GM11168 (cell line): ENCODE data around the gene HIVEP2.

Source experiments
- in situ Hi-C: fragments of 300-500 bp; cut with MboI; formaldehyde crosslinking; loops from one replicate; pipeline ENCODE4 v1.12.0; 2022; ENCODE audit warnings: low sequenced_read_pairs; ENCODE audit not compliant: unreplicated experiment

The HIVEP2 gene

DNA sequence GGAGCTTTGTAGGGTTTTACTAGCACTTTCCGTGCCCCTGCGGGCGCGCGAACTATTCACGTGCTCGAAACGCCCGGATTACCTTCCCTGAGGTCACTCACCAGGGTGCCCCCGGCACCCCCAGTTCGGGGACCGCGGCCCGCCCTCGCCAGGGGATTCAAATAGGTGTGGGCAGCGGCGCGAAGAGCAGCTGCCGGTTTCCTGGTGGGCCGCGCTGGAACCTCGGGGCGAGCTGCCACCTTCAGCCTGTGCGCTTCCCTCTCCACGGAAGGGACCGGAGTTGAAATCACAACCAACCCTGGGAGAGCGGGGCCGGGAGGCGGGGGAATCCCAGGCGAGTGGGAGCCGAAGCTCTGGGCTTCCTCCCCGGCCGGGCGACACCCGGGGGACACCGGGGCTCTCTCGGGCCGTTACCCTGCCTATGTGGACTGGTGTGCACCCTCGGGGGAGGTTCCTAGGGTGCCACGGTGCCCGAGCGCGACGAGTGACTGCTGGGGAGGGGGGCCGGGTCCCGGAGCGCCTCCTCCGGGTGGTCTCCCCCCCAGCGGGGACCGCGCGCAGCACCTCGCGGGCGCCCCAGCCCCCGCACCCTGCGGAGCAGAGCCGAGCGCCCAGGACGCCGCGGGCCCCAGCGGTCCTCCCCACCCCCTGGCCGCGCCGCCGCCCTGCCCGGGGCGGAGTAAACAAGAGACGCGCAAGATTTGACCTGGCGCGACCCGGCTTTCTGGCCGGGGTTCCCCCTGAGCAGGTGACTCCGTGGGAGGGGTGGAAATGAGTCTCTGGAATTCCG lies 2.1 kb upstream of the HIVEP2 start:
- in situ Hi-C loops: no loop called here

DNA sequence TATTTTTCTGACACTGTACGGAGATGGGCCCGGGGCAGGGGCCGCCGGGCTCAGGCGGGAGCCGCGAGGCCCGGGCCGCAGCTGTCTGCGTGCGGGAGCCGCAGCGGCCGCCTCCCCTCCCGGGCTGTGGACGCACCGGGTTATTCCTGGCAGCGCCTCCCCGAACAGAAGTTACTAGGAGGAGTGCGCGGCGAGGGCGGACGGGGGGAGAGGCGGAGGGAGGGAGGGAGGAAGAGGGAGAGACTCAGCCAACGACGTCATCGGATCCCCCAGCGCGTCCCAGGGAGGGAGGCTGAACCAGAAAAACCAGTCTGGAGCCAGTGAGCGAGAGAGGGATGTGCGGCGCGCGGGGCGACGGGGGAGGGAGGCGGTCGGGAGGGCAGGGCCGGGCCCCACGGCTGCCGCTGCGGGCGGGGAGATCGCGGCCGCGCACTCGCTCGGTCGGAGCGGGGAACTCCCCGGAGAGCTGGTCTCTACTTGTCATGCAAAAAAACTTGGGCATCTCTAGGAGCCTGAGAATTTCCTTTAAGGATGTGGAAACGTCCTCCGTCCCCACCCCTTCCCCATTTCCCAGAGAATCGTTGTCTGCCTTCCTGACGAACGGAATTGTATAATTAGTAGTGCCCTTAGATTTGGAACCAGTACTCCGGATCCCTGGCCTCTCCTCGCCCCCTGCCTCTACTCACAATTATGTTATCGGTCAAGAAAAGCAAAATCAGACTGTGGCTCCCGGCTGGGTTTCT lies 1.4 kb upstream of the HIVEP2 start:
- in situ Hi-C loops: no loop called here

DNA sequence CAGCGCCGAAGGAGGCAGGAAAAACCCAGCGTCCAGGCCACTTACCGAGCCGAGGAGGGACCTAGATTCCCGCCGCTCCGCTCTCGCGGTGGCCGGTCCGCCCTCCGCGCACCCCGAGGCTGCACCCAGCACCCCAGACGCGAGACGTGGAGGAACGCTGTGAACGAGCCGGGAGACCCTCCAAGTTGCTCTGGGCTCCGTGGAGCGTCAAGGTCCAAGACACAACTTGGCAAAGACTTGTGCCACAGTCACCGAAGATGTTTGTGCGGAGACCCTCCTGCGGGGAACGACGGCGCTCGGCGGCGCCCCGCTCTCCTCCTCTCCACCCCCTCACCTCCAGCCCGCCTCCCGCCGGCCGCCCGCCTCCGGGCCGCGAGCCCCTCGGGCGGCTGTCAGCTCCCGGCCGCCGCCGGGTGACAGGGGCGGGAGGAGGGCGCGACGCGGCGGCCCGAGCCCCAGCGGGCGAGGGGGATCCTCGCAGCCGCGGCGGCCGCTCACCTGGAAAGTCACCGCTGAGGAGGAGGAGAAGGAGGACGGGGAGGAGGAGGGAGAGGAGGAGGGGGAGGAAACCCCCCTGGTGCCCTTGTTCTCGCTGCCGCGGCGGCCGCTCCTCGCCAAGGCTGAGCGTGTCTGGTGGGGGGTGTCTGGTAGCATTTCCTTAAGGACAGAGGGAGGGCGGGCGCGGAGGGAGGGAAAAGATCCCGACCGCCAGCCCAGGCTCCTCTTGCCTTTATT lies 637 bp upstream of the HIVEP2 start:
- in situ Hi-C loops: no loop called here

DNA sequence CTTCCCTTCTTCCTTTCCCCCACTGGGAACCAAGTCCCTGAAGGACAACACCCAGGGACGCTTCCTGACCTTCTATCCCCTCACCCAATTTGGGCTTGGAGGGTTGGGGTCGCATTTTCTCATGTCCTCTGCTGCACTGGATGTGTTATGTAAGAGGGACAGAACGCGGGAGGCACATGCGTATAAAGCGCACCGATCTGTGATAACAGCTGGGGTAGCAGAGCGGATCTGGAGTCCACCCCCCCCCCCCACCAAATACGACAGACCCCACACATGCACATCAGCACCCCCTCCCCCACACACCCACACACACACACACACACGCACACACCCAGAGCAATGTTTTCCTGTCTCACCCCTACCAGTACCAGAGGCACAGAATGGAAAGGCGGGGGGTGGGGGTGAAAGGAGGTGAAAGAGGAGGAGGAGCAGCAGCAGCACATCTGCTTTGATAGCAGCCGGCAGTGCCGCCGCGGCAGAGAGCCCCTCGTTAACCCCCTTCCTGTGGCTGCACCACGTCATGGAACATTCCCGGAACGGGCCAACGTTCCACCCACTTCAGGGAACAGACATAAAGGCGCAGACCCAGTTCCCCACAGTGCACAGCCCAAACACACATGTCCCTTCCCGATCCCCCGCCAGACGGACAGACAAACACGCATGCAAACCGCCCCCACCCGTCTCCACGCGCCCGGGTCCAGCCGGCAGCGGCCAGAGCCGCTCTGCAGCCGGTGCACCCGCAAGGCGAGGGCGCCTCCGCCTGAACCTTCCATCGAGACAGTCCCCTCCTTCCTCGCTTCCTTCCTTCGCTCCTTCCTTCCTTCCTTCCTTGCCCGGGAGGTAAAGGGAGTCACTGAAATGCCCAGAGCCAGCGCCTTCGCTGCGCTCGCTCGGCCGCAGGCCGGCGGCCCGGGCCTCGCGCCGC lies 590 bp downstream of the HIVEP2 start:
- in situ Hi-C loops: no loop called here

DNA sequence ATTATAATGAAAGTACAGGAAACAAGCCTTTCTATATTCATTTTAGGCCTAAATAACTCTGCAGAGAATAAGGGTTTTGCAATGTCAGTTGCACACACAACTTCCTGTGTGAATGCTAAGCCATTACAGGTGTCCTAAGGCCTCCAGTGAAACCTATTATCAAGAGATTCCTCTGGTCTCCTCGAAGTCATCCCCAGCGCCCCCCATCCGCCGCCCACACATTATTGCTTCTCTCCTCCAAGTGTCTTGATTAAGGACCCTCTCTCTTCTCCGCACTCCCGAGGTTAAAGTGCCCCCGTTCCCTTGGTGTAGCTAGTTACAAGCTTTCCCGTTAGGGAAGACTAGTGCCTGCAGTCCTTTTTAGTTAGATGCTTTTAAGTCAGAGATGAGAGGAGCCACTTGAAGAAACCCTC lies 1.3 kb downstream of the HIVEP2 start:
- in situ Hi-C loops: no loop called here

DNA sequence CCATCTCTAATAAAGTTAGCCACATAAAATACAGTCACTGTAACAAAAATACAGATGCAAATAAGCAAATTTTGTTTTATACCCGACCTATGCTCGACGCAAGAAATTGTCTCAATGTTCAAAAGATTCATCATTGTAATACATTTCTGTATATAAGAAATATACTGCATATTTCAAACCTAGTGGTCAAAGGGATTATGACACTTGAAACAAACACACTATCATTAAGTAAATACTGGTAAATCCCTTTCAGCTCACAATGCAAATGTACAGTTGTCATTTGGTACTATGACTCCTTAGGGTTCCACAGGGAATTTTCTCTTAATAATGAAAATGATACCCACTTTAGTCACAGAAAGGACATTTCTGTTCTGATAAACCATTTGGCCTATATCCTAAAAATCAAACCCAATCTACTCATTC lies 2.2 kb downstream of the HIVEP2 start:
- in situ Hi-C loops: no loop called here

DNA sequence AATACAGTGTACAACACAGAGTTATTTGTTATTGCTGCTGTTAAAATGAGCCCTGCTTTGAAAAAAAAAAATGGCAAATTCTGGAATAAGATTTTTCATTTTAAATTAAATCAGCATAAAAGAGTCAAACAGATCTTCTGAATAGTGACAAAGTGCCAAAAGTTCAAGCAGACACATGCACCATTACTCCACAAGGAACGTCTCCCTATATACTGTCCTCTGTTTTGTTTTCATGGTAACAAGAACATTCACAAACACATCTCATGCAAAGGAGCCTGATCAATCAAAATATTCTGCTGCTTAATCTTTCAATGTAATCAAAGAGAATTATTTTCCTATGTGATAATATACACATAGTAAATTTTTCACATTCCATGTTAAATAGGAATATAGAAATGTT lies 2.7 kb downstream of the HIVEP2 start:
- in situ Hi-C loops: no loop called here

DNA sequence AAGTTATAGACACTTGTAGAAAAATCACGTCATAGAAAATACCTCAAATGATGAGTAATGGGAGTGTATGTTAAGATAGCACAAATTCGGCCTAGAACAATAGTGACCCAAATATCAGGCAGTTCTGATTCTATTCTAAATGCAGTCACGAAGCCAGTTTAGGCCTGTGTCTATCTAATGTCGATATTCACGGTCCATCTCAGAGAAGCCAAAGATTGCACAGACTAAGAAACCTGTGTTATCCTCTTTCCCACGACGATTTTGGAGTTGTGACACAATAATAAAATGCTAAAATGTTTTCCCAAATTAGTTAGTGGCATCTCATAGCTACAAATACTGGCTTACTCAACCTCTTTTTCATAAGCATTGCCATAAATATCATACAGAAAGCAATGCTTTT lies 4.0 kb downstream of the HIVEP2 start:
- in situ Hi-C loops: no loop called here

DNA sequence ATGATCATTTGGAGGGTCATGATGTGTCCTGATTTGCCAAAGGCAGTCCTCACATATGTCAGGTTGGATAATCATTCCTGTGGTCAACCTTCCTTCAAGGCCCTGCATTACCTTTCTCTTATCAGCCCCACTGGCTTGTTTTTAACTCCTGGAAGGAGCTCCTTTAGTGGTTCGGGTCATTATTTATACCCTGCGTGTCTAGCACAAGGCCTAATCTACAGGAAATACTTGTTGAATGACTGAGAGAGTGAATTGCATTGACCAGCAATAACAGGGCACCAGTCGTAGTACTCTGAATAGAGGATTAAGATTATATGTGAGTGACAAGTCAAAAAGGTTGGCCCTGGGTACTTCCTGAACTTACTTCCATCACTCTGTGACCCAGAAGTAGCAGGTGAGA lies 4.5 kb downstream of the HIVEP2 start:
- in situ Hi-C loops: no loop called here

DNA sequence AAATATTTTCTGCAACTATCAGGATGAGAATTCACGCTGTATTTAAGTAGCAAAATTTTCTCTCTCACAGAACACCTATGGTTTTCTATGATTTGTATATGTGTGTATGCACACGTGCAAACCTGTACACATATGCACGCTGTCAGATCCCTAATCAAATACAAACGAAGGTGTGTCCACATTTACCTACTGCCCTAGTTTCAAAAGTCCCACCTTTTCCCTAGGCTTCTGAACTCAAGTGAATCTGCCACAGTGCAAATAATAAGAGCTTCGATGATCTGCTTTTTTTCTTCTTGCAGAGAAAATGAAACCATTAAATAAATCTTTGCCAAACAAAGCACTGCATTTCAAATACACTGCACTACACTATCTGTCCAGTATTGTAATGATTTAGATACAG lies 6.5 kb downstream of the HIVEP2 start:
- in situ Hi-C loops: no loop called here

DNA sequence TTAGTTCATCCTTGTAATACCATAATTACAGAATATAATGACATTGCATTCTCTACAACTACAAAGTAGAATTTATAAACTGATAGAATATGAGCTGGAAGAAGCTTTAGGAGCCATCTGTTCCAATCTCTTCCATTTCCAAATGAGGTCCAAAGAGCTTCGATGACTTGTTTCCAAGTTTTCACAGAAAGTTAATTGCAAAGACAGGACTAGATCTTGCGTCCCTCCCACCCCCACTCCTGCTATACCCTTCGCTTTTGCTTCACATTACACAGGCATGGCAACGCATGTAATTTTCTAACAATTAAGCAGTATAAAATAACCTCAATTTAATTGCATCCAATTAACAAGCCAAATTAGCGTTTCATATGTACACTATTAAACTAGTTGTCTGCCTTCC lies 7.0 kb downstream of the HIVEP2 start:
- in situ Hi-C loops: no loop called here

DNA sequence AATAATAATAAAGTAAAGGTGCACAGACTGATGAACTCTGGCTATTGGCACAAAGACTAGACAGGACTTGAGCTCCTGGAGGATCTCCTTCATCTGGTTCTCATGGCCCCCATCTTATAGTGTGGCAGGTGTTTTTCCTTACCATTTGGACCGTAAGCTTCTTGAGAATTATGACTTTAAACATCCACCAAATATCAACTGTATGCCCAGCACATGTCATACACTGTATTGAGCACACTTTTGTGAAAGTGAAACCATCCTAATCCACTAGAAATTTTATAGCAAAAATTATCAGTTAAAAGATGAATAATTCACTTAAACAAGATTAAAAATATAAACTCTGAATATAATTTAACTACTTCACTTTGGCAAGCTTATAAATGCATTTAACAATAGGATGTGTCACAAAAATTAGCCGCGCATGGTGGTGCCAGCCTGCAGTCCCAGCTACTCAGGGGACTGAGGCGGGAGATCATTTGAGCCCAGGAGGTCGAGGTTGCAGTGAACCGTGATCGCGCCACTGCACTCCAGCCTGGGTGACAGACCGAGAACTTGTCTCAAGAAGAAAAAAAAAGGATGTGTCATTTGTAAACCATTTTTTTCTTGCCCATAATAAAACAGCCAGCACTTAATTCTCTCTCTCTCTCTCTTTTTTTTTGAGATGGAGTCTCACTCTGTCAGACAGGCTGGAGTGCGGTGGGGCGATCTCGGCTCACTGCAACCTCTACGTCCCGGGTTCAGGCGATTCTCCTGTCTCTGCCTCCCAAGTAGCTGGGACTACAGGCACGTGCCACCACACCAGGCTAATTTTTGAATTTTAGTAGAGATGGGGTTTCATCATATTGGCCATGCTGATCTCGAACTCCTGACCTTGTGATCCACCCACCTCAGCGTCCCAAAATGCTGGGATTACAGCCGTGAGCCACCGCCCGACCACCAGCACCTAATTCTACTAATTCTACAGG lies 9.1 kb downstream of the HIVEP2 start:
- in situ Hi-C loops: no loop called here

DNA sequence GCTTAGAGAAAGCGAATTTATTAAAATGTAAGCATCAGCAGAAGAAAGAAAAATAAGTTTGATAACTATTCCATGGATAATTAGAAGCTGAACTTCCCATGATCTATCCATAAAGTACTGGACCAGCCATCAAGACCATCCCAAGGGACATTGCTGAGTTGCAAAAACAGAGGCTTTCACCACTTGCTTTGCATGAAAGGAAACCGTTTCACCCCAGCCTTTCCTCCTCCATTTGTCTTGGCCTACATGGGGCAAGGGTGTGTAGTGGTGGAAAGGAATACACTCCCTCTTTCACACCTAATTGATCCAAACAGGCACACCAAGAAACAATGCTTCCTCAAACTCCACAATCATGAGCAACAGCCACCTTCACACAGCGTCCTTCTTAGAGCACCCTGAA lies 10.4 kb downstream of the HIVEP2 start:
- in situ Hi-C loops: no loop called here

DNA sequence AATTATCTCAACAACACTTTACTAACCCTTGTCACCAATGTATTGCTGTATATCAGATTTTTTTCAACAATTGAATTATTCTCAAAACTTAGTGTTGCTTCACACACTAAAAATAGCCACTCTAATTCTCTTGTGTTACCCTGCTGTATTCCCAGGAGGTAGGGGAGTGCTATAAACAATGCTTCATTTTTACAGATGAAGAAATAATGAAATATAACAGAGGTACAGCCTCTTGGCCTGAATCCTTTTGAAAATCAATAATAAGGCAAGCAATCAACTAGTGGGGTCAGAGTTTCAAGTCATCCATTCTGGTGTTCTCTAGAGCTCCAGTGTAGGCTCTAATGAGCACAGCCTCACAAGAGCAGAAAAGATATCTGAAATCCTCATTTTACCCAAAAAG lies 10.9 kb downstream of the HIVEP2 start:
- in situ Hi-C loops: no loop called here

DNA sequence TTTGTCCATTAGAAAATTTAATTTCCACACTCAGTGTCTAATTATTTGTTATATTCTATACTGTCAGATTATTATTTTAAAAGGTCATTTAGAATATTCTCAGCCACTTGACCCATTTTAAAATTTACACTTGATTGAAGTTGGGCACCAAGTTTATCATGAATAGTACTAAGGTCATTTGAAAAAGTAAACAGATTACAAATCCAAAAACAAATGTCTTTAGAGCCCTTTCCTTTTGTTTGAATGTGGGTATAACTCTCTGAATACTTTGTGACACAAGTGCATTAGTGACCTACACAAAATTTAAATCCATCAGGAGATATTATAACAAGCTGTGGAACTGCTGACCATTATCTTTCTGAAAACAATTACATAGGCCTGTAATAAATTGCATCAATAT lies 11.3 kb downstream of the HIVEP2 start:
- in situ Hi-C loops: no loop called here

DNA sequence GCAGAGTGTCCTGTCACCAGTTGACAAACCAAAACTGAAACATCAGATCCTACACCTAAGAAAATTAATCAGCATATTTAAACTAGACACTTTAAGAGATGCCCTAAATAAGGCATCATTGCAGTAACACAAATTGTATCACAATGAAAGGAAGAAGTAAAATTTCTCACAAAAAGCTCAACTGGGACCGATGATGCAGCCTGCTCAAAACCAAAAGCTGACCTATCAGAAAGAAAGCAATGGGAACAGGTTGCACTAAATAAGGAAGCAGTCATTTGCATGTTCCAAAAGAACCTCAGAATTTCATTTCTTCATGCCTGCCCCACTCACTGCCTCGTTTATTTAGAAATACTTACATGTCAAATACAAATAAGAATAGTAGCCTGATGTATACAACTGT lies 12.1 kb downstream of the HIVEP2 start:
- in situ Hi-C loops: no loop called here

DNA sequence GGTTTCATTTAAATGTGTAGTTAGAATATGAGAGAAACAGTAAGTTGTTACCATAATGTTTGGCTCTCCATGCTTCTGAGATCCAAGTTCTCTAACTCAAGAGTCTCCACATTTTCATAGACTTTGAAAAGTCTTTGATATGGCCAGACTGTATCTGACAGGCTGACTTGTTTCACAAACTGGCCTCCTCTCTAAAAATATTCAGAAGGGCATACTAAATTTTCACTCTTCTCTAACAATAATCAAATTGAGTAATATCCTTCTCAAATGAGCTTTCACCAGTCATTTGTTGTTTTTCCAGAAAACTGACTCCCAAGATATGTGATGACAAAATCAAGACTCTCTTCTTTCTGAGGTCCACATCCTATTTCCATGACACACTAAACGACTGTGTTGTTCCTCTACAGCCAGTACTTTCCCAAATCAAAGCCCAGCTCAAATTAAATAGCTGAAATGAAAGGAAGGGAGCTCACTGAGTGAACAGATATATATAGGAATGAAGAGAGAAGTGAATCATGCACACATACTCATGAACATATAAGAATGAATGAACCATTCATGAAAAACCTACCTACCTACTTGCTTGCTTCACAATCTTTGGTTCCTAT lies 15.1 kb downstream of the HIVEP2 start:
- in situ Hi-C loops: no loop called here

DNA sequence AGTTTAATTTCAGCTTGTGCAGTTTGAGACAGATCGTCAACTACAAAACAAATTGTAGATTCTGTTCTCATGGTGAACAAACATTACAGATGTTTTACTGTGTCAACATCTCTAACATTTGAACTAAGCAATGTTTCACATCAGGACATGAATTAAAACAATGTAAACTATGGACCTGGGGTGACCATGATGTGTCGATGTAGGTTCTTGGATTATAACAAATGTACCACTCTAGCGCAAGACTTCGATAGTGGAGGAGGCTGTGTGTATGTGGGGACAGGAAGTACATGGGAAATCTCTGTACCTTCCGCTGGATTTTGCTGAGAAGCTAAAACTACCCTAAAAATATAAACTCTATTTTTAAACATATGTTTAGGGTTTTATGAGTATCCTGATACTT lies 17.1 kb downstream of the HIVEP2 start:
- in situ Hi-C loops: no loop called here

DNA sequence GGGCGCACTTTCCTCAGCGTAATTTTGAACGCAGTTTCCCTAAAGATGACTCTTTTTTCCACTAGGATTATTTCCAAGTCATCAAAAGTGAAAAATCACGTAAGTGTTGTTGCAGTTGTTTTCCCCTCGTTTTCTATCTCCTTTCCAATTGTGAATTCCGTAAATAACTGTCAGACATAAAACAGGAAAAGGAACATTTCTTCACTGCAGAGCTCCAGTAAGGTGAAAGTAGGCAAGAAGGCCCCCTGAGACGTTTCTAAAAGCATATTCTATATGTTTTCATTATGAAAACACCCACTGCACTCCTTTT lies 17.8 kb downstream of the HIVEP2 start:
- in situ Hi-C loops: no loop called here
